Activated CD8-positive, alpha-beta memory T cell treated with anti-CD3 and anti-CD28 coated beads for 24 hours (primary cell): Measurements from ENCODE around the gene MAN2B2.
A peak's percentile ranks its signal among the peaks of the same experiment; 100 is the strongest.

Experiments
- DNase-seq: peaks from one replicate; pipeline ENCODE4 v3.0.0-alpha.2; 2020

Gene MAN2B2

DNA sequence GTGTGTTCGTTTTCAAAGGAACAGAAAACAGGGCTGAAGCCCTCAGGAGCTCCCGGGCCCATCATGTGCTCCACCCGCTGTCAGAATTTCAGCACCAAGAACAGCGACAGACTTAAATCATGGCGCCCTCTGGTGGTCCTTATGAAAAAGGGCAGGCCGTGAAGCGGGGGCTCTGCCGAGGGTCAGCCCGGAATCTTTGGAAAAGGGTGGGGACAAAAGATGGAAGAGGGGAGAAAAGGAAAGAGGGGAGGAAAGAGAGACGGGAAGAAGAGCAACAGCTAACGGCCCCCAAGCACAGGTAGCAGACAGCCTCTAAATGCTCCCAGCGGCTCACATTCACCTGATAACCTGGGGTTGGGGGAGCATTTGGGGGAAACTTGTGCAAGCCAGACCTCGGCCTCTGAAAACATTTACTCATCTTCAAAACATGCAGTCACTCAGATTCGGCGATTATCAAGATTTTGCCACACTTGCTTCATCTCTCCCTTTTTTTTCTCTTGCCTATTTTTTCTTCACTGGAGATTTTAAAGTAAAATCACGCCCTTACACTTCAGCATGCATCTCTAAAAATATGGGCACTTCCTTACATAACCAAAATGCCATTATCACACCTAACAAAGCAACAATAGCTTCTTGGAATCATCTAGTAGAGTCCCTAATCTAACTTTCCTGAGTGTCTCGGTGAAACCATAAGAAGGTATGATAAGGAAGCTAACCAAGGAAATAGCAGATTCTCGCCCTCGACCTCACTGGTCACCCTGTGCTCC lies 28.1 kb upstream of the MAN2B2 start:
- peak; percentile 70 for DNase-seq

DNA sequence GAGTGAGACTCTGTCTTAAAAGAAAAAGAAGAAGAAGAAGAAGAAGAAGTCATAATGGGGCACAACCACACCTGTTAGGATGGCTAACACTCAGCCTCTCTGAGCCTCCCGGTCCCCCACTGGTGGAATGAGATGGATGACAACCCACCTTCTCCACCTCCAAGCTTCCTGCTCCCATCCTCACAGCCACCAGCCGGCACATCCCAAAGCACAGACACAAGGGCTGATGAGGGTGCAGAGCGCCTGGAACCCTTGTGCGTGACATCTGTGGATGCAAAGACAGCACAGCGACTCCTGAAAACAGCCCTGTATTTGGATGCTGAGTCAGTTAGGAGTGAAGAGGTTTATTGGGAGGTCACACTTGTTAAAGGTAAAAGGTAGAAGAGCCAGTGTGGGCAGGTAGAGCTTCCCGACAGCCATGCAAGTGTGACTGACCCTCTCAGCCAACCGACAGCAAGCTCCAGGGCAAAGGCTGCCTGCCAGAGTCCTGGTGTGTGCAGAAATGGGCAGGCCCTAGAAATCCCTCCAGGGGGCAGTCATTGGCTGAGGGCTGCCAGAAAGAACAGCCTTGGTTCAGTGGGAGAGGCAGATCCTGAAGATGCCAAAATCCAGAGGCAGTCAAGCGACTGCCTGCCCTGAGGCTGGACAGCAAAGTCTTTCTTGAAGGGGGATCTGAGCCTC lies 26.6 kb upstream of the MAN2B2 start:
- no peak for DNase-seq

DNA sequence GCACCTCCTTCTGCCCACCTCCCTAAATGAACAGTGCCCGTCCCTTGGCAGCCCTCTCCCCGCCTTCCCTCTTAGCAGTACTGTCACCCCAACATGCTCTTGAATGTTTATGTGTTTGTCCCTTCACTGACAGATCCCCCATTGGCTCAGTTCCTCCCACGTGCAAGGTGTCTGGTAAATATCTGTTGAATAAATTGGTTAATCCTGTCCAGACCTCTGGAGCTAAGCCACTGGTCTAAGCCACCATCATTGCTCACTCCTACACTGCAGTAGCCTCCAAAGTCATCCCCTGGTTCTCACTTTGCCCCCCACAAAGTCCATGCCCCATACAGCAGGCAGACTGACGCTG lies 26.1 kb upstream of the MAN2B2 start:
- no peak for DNase-seq

DNA sequence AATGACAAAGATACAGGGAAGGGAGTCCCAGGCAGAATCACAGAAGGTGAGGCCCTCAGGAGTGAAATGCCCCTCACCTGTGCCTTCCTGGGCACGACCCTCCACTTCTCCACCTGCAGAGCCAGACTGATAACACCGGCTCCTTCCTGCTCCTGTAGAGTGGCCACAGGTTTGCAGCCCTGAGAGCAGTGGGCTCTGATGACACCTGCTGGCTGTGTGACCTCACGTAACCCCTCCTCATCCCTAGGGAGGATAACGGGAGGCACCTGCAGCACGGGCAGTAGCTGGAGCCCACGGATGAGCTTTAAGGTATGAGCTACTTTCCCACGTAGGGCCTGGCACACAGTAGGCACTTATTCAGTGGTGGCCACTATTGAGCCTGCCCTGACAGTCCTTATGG lies 25.5 kb upstream of the MAN2B2 start:
- no peak for DNase-seq

DNA sequence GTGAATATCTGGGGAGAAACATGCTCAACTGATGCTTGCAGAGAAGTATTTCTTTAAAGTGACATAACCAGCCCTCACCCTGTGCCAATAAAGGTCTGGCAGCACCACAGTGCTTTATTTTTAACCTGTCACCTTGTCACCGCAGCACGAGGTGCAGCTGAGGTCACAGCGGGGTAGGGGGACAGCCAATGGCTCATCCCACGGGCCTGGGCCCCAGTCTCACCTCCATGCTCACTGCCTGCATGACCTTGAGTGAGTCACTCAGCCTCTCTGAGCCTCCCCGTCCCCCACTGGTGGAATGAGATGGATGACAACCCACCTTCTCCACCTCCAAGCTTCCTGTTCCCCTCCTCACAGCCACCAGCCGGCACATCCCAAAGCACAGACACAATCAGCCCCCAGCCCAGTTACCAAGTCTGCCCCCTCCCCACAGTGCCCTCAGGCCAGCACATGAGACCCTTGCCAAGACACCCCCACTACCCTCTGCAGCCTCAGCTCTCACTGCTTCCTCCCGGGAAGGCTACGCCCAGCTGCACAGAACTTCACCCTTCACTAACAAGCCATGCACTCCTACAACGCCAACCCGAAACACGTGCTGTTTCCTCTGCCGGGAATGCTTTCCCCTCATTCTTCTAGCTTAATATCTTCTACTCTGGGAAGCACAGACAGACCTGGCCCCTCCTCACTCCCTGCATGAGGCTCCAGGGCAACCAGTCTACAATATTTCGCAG lies 24.9 kb upstream of the MAN2B2 start:
- DNase-seq, result no peak

DNA sequence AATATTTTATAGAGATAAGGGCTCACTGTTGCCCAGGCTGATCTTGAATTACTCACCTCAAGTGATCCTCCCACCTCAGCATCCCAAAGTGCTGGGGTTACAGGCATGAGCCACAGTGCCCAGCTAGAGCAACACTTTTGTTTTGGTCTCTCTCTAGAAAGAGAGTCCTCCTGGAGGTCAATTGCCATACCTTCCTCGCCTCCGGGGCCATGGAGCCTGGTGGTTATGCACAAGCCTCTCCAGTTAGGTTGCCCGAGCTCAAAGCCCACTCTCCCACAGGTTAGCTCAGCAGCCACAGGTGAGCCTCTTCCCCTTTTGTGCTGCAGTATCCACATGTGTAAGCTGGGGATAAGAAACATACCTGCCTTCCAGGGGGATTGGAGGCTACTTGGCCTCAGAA lies 24.2 kb upstream of the MAN2B2 start:
- no peak for DNase-seq

DNA sequence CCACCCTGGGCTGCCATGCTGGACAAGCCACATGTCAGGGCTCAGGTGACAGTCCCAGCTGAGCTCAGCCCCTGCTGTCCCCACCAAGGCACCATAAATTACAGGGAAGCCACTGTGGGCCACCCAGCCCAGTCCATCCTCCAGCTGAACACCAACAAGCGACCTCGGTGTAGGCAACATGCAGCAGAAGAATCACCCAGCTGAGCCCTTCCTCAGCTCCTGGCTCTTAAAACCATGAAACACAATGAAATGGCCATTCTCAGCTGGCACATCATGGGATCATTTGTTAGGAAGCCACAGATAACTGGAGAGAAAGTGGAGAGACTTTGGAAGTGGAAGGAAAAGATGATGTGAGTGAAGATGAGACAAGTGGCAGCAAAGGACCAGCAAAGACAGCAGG lies 23.3 kb upstream of the MAN2B2 start:
- no peak for DNase-seq

DNA sequence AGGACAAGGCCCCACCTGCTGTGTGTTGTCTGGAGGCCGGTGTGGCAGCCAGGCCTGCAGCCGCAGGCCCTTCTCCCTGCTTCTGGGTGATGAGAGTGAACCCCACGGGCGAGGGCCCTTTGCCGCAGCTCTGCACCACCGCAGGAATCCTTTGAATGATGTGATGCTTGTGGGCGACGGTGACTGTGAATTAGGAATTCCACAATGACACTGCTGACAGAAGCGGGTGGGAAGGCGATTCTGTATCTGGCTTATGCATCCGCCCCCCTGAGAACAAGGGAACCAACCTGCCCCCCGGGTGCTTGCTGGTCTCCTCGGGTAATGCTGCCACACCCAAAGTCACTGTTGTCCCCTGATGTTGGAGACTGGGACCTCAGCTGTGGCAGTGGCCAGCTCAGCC lies 19.5 kb upstream of the MAN2B2 start:
- no peak for DNase-seq

DNA sequence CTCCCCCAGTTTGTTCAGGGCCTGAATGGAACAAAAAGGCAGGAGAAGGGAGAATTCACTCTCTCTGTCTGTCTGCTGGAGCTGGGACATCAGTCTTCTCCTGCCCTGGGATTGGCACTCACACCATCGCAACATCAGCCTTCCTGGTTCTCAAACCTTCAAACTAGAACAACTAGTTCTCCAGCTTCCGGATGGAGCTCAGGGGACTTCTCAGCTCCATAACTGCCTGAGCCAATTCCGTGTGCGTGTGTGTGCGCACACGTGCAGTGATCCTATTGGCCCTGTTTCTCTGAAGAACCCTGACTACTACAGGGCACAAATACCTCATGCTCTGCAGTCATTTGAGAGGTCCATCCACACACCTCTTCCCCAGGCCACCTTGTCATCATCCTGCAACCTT lies 18.7 kb upstream of the MAN2B2 start:
- no peak for DNase-seq

DNA sequence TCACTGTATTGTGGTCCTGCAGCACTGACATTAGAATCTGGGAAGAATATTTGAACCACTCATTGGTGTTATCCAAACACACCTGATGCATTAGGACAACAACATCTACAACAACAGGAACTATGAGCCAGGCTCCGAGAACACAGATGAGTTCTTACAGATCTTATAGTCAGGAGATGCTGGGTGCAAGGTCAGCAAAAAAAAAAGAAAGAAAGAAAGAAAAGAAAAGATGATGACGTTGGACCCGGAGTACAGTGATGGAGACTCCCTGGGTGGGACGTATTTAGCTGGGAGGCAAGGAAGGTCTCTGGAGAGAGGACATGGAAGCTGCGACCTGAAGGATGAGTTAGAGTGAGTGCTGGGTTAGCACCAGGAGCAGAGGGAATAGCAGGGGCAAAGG lies 17.8 kb upstream of the MAN2B2 start:
- no peak for DNase-seq

DNA sequence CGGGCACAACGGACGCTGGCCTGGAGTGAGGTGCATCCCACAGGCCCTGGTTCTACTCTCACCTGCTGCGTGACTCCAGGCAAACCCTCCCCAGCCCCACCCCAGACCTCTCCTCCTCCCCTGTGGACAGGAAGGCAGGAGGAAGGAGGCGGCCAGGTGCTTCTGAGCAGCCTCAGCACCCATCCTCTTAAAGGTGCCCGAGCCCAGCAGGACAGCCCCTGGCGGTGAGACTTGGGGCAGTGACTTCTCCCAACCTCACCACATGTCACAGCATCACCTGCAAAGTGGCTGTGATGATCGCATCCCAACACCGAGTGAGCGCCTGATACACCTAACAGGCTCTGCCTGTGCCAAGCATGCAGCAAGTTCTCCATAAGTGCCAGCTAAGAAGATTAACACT lies 17.1 kb upstream of the MAN2B2 start:
- no peak for DNase-seq

DNA sequence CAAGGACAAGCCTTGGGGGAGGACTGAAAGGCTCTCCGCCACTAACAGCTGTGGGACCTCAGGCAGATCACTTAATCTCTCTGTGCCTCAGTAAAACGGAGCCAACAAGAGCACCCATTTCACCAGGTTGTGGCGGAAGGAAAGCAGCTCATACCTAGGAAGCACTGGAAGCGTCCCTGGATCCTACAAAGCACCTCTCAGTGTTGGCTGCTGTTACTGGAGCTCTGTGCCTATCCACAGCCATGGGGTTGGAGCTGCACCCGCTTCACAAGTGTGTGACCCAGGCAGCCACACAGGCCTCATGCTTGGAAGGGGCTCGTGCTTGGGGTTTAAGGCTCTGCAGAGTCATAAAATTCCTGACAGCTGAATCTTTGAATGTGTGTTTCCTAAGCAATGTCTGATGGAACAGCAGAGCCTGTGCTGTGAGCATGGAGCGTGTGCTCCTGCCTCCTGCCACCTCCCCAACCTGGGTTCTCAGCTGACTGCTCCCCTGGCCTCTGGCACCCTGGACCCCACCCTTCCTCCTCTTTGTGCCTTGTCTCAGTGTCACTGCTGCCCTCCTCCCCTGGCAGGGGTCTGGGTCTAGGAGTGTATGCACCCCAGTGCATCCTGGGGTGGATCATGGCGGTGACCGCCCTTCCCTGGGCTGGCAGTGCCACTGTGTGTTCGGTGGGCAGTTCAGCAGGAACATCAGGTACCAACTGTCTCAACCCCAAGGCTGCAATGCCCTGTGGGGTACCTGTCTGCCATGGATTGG lies 14.4 kb upstream of the MAN2B2 start:
- DNase-seq, result no peak

DNA sequence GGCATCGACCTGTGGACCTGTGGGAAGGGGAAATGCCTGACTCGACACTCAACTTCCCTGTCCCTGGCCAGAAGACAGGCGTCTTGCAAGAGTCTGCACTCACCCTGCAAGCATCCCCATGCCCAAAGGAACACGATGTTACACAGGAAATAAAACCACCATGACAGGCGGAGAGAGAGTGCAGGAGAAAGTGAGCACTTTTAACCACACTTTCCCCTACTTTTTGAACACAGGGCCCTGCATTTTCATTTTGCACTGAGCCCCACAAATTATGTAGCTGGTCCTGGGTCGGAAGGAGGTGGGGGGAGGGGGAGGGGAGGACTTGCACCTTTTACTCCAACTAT lies 13.8 kb upstream of the MAN2B2 start:
- DNase-seq, result no peak

DNA sequence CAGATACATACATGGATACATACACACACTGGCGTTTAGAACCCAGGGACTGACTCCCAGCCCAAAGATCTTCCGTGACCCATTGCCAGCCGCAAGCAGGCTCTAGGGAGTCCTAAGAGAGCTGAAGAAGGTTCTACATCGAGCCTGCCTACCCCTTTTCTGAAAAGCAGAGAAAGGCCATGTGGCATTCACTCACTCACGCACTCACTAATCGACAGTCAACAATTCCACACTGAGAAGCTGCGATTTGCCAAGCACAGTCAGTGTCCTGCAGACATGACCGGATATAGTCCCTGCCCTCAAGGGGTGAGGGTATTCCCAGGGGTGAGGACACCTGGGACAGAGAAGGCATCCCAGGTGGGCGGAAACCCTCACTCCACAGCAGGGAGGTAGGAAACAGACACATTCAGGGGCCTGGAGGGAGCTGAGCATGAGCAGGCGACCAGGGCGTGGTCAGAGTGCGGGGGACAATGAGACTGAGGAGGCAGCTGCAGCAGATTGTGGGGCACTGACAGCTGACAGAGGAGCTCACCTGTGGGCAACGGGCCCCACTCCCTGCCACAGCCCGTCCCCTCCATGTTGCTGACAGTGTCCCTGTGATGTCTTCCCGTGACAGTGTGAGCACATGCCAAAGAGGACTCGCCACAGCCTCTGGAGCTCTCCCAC lies 13.2 kb upstream of the MAN2B2 start:
- DNase-seq, result no peak

DNA sequence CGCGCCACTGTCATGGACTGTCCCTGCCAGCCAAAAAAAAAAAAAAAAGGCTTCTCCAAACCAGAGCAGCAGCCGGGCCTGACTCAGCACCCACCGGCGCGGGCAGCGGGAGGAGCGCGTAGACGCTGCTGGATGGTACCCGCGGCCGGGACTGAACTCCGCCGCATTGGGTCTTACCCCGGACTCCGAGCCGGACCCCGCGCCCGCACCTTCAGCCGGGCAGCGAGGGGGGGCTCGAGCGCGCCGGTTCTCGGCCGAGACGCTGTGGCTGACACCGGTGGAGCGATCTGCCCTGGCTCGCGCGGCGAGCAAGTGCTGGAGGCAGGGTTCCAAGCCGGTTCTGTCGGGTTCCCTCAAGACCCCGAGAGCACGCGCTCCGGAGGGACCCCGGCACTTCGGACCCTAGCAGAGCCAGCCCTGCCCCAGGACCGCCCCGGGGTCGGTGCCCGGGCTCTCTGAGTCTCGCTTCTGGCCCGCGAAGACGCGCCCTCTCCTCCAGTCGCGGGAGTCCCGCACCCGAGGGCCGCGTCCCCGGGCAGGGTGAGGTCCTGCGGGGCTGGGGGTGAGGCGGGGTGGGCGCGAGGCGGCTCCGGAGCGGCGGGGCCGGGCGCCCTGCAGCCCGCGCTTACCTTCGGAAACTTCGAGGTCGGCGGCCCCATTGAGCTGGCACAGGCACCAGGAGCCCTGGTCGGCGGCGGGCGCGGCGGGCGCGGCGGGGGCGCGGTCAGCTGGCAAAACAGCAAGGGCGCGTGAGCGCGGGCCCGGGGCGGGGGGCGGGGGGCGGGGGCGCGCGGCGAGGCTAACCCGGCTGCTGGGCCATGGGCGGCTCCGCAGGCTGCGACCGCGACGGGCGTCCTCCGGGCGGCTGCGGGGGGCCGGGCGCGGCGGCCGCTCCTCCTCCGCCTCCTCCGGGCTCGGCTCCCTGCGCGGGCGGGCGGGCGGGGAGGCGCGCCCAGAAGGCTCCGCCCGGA lies 11.8 kb upstream of the MAN2B2 start:
- DNase-seq, result no peak

DNA sequence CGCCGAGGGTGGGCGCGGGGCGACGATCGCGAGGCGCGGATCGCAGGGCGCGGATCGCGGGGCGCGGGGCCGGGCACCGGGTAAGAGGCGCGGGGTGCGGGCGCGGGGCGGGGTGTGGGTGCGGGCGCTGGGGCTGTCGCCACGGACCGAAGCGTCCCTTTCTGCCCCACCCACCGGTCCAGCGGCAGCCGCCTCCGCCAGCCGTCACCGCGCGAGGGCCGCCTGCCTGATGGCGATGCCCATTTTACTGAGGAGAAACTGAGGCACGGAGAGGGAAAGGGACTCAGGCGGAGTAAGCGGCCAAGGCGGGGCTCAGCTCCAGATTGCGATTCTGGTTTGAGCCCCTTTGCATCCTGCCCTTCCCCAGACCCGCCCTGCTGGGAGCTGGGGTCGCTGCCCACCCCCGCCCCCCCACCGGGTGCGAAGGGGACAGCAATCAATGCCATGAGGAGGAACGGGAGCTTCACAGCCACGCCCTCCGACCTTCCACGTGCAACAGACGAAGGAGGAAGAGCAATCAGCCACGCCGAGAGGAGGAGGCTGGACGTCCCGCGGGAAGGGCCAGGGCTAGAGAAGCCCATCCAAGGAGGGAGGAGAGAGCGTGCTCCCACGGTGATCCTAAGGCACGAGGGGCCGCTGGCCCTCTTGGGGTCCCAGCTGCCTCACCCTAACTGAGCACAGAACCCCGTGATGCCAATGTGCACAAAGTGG lies 10.9 kb upstream of the MAN2B2 start:
- no peak for DNase-seq

DNA sequence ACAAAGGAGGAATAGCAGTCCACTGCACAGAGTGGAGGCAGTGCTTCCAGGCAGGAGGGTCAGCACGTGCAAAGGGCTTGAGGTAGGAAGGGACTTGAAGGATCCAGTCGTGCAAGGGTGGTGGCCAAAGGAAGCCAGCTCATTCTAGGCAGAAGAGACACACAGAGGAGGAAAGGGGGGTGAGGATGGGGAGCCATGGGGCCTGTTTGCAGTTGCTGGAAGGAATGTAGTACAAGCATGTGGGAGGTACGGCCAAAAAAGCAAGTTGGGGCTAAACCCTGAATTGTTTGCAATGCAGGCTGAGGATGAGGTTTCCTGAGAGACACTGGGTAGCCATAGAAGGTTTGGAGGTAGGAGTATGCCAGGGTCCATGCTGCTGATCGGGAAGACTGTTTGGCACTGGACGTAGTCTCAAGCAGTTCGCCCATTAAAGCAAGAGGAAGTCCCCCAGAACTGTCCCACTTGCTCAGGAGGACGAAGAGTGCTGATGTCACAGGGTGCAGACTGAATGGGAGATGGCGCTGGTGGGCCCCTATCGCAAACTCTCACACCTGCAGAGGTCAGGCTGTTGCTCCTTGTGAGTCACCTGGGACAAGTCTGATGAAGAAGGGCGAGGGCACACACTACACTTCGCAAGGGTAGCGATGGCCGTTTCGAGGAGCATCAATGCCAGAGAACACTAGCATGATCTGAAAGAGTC lies 9.1 kb upstream of the MAN2B2 start:
- no peak for DNase-seq

DNA sequence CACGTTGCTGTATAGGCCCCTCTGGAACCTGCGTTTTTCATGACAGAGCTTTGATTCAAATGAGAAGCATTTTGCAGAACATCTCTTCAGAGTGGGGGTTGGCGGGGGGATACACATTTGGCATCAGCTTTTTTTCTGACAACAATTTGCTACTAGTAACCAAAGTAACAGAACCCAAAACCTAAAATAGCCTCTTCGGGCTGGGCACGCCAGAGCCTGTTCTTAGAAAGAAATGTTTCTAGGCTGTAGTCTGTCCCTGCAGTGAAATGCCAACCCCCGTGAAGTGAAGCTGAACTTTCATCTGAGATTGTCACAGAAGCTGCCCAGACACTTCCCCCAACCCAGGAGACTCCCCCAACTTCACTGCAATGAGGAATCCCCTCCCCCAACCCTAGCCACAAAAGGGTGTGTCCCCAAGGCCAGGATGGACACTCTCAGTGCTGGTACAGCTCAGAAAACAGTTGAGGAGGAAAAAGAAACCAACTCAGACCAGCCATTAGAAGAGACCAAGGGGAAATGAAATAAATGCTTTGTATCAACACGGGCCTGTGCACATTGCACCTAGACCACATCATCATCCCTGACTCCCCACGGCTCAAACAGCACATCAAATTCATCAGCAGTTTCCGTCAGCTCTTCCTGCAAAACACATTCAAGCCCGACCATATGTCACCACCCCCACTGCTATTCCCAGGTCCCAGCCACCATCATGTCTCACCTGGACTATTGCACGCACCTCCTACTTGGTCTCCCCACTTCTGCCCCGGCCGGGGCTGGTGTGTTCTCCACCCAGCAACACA lies 8.4 kb upstream of the MAN2B2 start:
- DNase-seq, result no peak

DNA sequence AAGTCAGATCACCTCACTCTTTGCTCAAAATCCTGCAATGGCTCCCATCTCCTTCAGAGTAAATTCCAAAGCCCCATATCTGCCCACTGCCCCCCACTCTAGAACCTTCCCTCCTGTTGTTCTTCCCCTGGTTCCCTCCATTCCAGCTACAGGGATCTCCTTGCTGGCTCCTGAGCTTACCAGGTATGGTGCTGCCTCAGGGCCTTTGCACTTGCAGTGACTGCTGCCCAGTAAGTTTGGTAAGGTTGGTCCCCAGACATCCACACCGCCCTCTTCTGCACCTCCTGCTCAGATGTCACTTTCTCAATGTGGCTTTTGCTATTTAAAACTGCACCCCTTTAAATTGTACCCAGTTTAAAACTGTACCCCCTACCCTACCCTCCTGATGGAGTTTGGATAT lies 7.8 kb upstream of the MAN2B2 start:
- DNase-seq, result no peak

DNA sequence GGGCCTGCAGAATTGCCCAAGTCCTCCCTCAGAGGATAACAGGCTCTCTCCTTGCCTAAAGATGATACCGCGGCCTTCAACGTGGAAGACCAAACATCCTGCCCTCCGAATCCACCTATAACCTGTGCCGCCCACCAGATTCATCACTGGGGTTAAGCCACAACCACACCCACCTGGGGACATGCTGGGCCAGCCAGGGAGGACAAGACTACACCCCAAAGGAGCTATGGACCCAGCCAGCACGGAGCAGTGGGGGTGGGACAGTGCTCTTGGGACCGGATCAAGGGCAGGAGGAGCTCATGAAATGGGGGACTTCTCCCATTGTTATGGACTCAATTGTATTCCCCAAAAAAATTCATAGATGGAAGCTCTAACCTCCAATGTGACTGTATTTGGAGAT lies 6.8 kb upstream of the MAN2B2 start:
- no peak for DNase-seq
